ENCODE measurements around the gene TBXAS1. TPM values are rescaled to one million over a fixed set of nuclear protein-coding genes. Genes with fewer than 3 reads are reported as not detected.

TBXAS1 gene
- total and polyA plus RNA-seq, 2 donors (not counting 3 experiments of a cell fraction or from before 2014, with no cell fraction given) = 2.1 to 4.3 TPM

DNA sequence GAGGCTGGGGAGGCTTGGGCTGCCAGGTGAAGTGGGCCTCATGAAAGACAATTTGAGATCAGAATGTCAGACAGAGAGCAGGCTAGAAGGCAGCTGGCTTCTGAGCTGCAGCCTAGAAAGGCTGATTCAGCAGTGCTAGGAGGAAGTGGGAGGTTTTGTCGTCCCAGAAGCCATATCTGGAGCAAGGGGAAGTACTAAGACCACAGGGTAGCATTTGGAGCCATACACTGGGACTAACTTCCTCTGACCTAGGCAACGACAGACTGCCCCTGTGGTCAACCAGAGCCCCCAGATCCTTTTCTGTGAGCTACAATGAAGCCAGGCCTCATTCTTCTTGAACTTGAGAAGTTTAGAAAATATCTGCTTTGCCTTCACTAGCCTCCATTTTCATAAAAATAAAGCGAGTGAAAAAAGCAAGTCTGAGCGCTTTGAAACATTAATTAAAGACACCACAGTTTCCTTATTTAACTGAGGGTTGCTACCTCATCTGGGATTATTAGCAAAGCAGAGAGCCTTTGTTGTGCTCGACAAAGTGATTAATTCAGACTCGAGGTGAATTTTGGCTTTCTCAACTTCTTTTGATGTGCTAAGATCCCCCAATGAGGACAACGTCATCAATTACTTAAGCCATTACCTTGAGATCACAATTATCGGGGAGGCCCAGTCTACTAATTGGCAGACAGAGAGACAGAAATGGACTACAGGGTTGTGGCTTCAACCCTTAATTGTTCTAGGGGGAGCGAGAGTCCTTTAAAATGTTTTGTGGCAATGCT, 26.6 kb downstream of the TBXAS1 start:
- no peak for FAIRE-seq
- H3K9me3 ChIP-seq (replicated peaks; ENCODE audit: control insufficient read depth, insufficient read depth, low read length) = no peaks in the 10 kb centered on the region
- peak overlapping the region; percentile 13 for H2AFZ ChIP-seq (ENCODE audit: low read depth, low read length)
- H3K9ac ChIP-seq (replicated peaks; ENCODE audit: extremely low read depth, insufficient read depth, low read length) = no peak overlapping the region
- no peaks in the 10 kb centered on the region for H3K9me1 ChIP-seq (replicated peaks; ENCODE audit: control insufficient read depth, extremely low read depth, insufficient read depth, low read length)
- no peaks in the 10 kb centered on the region for H3K36me3 ChIP-seq (ENCODE audit: control insufficient read depth in 2 of 2, extremely low read depth in 1 of 2, insufficient read depth in 2 of 2, low read length in 2 of 2)
- intact Hi-C loops (cut with micrococcal nuclease) (no loop called here), dilution Hi-C loops (cut with MboI; ENCODE audit: extremely low pct_ligation_motif_present, low sequenced_read_pairs) (no loop called here)
- no peaks in the 10 kb centered on the region for H4K20me1 ChIP-seq (replicated peaks; ENCODE audit: control insufficient read depth, extremely low read depth, insufficient read depth, low read length)
- no peaks in the 10 kb centered on the region for H3K79me2 ChIP-seq (ENCODE audit: control insufficient read depth, insufficient read depth, low read length)
- BruUV-seq (replicated peaks) = no TSS peak
- no peak overlapping the region for H3K4me2 ChIP-seq (ENCODE audit: insufficient read depth, low read length)
- ChIA-PET CTCF (no interaction called here), POLR2A (no interaction called here)
- no peak for DNase-seq (ENCODE audit: low read depth, low spot score)
- TF ChIP-seq, protein P1, sequence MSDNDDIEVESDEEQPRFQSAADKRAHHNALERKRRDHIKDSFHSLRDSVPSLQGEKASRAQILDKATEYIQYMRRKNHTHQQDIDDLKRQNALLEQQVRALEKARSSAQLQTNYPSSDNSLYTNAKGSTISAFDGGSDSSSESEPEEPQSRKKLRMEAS (IDR thresholded peaks at IDR 0.05; ENCODE audit: insufficient read depth, insufficient read length) = no peak
- TF ChIP-seq GATA2 (IDR thresholded peaks at IDR 0.05; ENCODE audit: insufficient read depth, insufficient read length, low read depth, low read length) = no peak
- no peak for TF ChIP-seq JUN (IDR thresholded peaks at IDR 0.05; ENCODE audit: borderline replicate concordance, insufficient read depth, insufficient read length, low read depth)
- TF ChIP-seq FOS (IDR thresholded peaks at IDR 0.05; ENCODE audit: borderline replicate concordance, insufficient read depth, low read length) = no peak
- no peak for TF ChIP-seq EZH2 (IDR thresholded peaks at IDR 0.05; ENCODE audit: borderline replicate concordance, low read depth, low read length, severe bottlenecking)
- TF ChIP-seq MYC (IDR thresholded peaks at IDR 0.05; ENCODE audit: low read depth, low read length) = no peak
- TF ChIP-seq, protein P2, sequence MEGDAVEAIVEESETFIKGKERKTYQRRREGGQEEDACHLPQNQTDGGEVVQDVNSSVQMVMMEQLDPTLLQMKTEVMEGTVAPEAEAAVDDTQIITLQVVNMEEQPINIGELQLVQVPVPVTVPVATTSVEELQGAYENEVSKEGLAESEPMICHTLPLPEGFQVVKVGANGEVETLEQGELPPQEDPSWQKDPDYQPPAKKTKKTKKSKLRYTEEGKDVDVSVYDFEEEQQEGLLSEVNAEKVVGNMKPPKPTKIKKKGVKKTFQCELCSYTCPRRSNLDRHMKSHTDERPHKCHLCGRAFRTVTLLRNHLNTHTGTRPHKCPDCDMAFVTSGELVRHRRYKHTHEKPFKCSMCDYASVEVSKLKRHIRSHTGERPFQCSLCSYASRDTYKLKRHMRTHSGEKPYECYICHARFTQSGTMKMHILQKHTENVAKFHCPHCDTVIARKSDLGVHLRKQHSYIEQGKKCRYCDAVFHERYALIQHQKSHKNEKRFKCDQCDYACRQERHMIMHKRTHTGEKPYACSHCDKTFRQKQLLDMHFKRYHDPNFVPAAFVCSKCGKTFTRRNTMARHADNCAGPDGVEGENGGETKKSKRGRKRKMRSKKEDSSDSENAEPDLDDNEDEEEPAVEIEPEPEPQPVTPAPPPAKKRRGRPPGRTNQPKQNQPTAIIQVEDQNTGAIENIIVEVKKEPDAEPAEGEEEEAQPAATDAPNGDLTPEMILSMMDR (IDR thresholded peaks at IDR 0.05; ENCODE audit: extremely low read depth in 1 of 2, insufficient read depth in 1 of 2, low read depth in 1 of 2, low read length in 2 of 2) = no peak
- no peaks in the 10 kb centered on the region for H3K27me3 ChIP-seq (ENCODE audit: control insufficient read depth in 2 of 2, insufficient read depth in 2 of 2, low read length in 2 of 2)
- no peak overlapping the region for H3K4me3 ChIP-seq (replicated peaks in 1 of 3; ENCODE audit: insufficient read depth in 1 of 3, low read depth in 1 of 3, low read length in 3 of 3)
- H3K27ac ChIP-seq (ENCODE audit: insufficient read depth, low read depth, low read length) = no peak overlapping the region
- H3K4me1 ChIP-seq (ENCODE audit: control insufficient read depth, extremely low read depth, insufficient read depth, low read length) = no peaks in the 10 kb centered on the region
